Nephron progenitor cell (in vitro differentiated cells): Measurements from ENCODE around the gene SEL1L2.

Experiments
- DNase-seq: peaks from one replicate; pipeline ENCODE4 v3.0.0; 2021
- H3K27ac Mint-ChIP-seq: 2 replicates; pipeline ENCODE4 v1.8.0; 2021; ENCODE audit warnings: mild to moderate bottlenecking, moderate library complexity, mixed read lengths
- H3K27me3 Mint-ChIP-seq: 2 replicates; pipeline ENCODE4 v1.8.0; 2021; ENCODE audit warnings: mild to moderate bottlenecking, low read depth, mixed read lengths; ENCODE audit not compliant: poor library complexity
- H3K36me3 Mint-ChIP-seq: 2 replicates; pipeline ENCODE4 v1.8.0; 2021; ENCODE audit warnings: low read depth, mixed read lengths
- H3K4me1 Mint-ChIP-seq: 2 replicates; pipeline ENCODE4 v1.8.0; 2021; ENCODE audit warnings: mixed read lengths
- H3K4me3 Mint-ChIP-seq: 2 replicates; pipeline ENCODE4 v1.8.0; 2021; ENCODE audit warnings: mild to moderate bottlenecking, moderate library complexity, mixed read lengths
- H3K9me3 Mint-ChIP-seq: 2 replicates; pipeline ENCODE4 v1.8.0; 2021; ENCODE audit warnings: mild to moderate bottlenecking, moderate library complexity, mixed read lengths
- CTCF ChIP-seq: fragments of 200-600 bp; sonication (generic); IDR thresholded peaks from 2 replicates; pipeline ENCODE4 v1.5.0; 2021; ENCODE audit warnings: antibody characterized with exemption

The SEL1L2 gene

GRCh38 chr20:13824459-13824858, 166.0 kb downstream of the SEL1L2 start:
- no peak for DNase-seq
- Mint-ChIP-seq H3K4me1 (peaks cover 5% of the 10 kb centered on the region), H3K27ac (no peak overlapping the region), H3K4me3 (no peak overlapping the region), H3K36me3 (peaks cover 5% of the 10 kb centered on the region), H3K9me3 (no peaks in the 10 kb centered on the region), H3K27me3 (peaks cover 15% of the 10 kb centered on the region)
- TF ChIP-seq CTCF: no peak

GRCh38 chr20:13822459-13822858, 168.0 kb downstream of the SEL1L2 start:
- DNase-seq: no peak
- peaks cover 10% of the 10 kb centered on the region for H3K36me3 Mint-ChIP-seq
- H3K9me3 Mint-ChIP-seq: no peaks in the 10 kb centered on the region
- peaks cover 8% of the 10 kb centered on the region for H3K27me3 Mint-ChIP-seq
- H3K27ac Mint-ChIP-seq: no peak overlapping the region
- TF ChIP-seq CTCF: no peak
- no peak overlapping the region for H3K4me3 Mint-ChIP-seq
- peaks cover 5% of the 10 kb centered on the region for H3K4me1 Mint-ChIP-seq

- H3K4me1 Mint-ChIP-seq: peaks cover under 1% of the 10 kb centered on the region
- DNase-seq: no peak
- H3K36me3 Mint-ChIP-seq: peaks cover 12% of the 10 kb centered on the region
- no peak overlapping the region for H3K27ac Mint-ChIP-seq
- no peak overlapping the region for H3K4me3 Mint-ChIP-seq
- no peaks in the 10 kb centered on the region for H3K9me3 Mint-ChIP-seq
- H3K27me3 Mint-ChIP-seq: peaks cover 7% of the 10 kb centered on the region
- TF ChIP-seq CTCF: no peak
Measured at GRCh38 chr20:13821876-13822275, 168.5 kb downstream of the SEL1L2 start.

- Mint-ChIP-seq H3K27ac (no peak overlapping the region), H3K27me3 (peaks cover 5% of the 10 kb centered on the region), H3K4me3 (no peak overlapping the region), H3K4me1 (no peaks in the 10 kb centered on the region), H3K36me3 (peaks cover 16% of the 10 kb centered on the region), H3K9me3 (no peaks in the 10 kb centered on the region)
- peak; percentile 58 for TF ChIP-seq CTCF
- DNase-seq: peak; percentile 8
Measured at GRCh38 chr20:13819885-13820645, 170.3 kb downstream of the SEL1L2 start.

- no peak for DNase-seq
- TF ChIP-seq CTCF: no peak
- Mint-ChIP-seq H3K36me3 (peaks cover 27% of the 10 kb centered on the region), H3K27me3 (no peaks in the 10 kb centered on the region), H3K4me1 (no peaks in the 10 kb centered on the region), H3K4me3 (no peak overlapping the region), H3K27ac (peak overlapping the region; percentile 36), H3K9me3 (no peaks in the 10 kb centered on the region)
Measured at GRCh38 chr20:13817342-13817741, 173.1 kb downstream of the SEL1L2 start.

- no peaks in the 10 kb centered on the region for H3K9me3 Mint-ChIP-seq
- TF ChIP-seq CTCF: no peak
- H3K4me3 Mint-ChIP-seq: no peak overlapping the region
- H3K4me1 Mint-ChIP-seq: no peaks in the 10 kb centered on the region
- DNase-seq: no peak
- peaks cover 32% of the 10 kb centered on the region for H3K36me3 Mint-ChIP-seq
- no peaks in the 10 kb centered on the region for H3K27me3 Mint-ChIP-seq
- no peak overlapping the region for H3K27ac Mint-ChIP-seq
Measured at GRCh38 chr20:13816757-13817156, 173.7 kb downstream of the SEL1L2 start.
